SK-N-SH (cell line): Measurements from ENCODE around the gene ACACB.

ENCODE experiments used
- EP300 ChIP-seq, 2 experiments: IDR thresholded peaks; 2 replicates each; pipeline versions ENCODE4 v1.4.0 to v1.6.1; 2012; ENCODE audit warnings: borderline replicate concordance in 1 of 2, low read depth in 1 of 2, low read length in 1 of 2
- EZH2phosphoT487 ChIP-seq: fragments of 200-600 bp; sonication (generic); IDR thresholded peaks from 2 replicates; pipeline ENCODE4 v1.6.1; 2017; ENCODE audit warnings: low read depth, mixed run types, mild to moderate bottlenecking, antibody characterized with exemption, moderate library complexity, borderline replicate concordance
- GABPA ChIP-seq: IDR thresholded peaks from 2 replicates; pipeline ENCODE4 v1.4.0; 2012; ENCODE audit warnings: low read depth, mild to moderate bottlenecking
- POLR2AphosphoS5 ChIP-seq: IDR thresholded peaks from 2 replicates; pipeline ENCODE4 v1.6.1; 2012; ENCODE audit warnings: low read depth, low read length
- RAD21 ChIP-seq: IDR thresholded peaks from 2 replicates; pipeline ENCODE4 v1.6.1; 2012; ENCODE audit warnings: mild to moderate bottlenecking, low read length
- SMC3 ChIP-seq: IDR thresholded peaks from 2 replicates; pipeline ENCODE4 v1.6.1; 2012; ENCODE audit warnings: low read depth, low read length, improper control_type of control experiment
- TAF1 ChIP-seq: IDR thresholded peaks from 2 replicates; pipeline ENCODE4 v1.6.1; 2012; ENCODE audit warnings: low read depth, mild to moderate bottlenecking, low read length, moderate library complexity, borderline replicate concordance
- TF ChIP-seq, protein P1 (sequence below): IDR thresholded peaks from 2 replicates; pipeline ENCODE4; 2012
- TF ChIP-seq, protein P2 (sequence below): fragments of 200-600 bp; sonication (generic); IDR thresholded peaks from 2 replicates; pipeline ENCODE4 v1.6.1; 2017; ENCODE audit warnings: antibody characterized with exemption, mild to moderate bottlenecking, moderate library complexity
- TF ChIP-seq, protein P3 (sequence below): IDR thresholded peaks from 2 replicates; pipeline ENCODE4 v1.4.0; 2012; ENCODE audit warnings: low read depth

DNA sequence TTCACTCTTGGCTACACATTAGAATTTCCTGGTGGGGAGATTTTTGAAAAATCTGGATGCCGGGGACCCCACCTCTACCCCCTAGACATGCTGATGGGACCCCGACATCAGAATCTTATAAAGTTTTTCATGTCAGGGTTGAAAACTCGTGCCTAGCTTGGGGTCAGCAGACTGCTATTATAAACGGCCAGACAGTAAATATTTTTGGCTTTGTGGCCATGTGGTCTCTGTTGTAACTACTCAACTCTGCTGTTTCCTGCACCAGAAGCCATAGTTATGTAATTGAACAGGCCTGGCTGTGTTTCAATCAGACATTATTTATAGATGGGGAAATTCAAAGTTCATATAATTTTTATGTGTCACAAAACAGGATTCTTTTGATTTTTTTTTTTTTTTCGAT, 41.6 kb downstream of the ACACB start:
- TF ChIP-seq, protein P1, sequence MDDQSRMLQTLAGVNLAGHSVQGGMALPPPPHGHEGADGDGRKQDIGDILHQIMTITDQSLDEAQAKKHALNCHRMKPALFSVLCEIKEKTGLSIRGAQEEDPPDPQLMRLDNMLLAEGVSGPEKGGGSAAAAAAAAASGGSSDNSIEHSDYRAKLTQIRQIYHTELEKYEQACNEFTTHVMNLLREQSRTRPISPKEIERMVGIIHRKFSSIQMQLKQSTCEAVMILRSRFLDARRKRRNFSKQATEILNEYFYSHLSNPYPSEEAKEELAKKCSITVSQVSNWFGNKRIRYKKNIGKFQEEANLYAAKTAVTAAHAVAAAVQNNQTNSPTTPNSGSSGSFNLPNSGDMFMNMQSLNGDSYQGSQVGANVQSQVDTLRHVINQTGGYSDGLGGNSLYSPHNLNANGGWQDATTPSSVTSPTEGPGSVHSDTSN = no peak
- TF ChIP-seq, protein P2, sequence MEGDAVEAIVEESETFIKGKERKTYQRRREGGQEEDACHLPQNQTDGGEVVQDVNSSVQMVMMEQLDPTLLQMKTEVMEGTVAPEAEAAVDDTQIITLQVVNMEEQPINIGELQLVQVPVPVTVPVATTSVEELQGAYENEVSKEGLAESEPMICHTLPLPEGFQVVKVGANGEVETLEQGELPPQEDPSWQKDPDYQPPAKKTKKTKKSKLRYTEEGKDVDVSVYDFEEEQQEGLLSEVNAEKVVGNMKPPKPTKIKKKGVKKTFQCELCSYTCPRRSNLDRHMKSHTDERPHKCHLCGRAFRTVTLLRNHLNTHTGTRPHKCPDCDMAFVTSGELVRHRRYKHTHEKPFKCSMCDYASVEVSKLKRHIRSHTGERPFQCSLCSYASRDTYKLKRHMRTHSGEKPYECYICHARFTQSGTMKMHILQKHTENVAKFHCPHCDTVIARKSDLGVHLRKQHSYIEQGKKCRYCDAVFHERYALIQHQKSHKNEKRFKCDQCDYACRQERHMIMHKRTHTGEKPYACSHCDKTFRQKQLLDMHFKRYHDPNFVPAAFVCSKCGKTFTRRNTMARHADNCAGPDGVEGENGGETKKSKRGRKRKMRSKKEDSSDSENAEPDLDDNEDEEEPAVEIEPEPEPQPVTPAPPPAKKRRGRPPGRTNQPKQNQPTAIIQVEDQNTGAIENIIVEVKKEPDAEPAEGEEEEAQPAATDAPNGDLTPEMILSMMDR = no peak
- TF ChIP-seq EZH2phosphoT487 = no peak
- no peak for TF ChIP-seq RAD21
- no peak for TF ChIP-seq POLR2AphosphoS5
- TF ChIP-seq, protein P3, sequence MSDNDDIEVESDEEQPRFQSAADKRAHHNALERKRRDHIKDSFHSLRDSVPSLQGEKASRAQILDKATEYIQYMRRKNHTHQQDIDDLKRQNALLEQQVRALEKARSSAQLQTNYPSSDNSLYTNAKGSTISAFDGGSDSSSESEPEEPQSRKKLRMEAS = no peak
- no peak; a peak in 1 of 4 replicates for TF ChIP-seq EP300 (IDR thresholded peaks at IDR 0.05; ENCODE audit: borderline replicate concordance in 1 of 2, low read depth in 1 of 2, low read length in 1 of 2)
- TF ChIP-seq TAF1 = no peak
- TF ChIP-seq SMC3 = no peak
- no peak for TF ChIP-seq GABPA
